Pancreas (tissue), 10 donors: ENCODE results near the gene NADK2. TPM values are rescaled to one million over a fixed set of nuclear protein-coding genes. Genes with fewer than 3 reads are reported as not detected.

ENCODE experiments used
- ATAC-seq, 4 donors: fragments of 200-7000 bp; cut with Tn5 transposase; one replicate each; pipeline versions ENCODE4 v1.8.0 to v1.9.1; 2020; ENCODE audit warnings: mild to moderate bottlenecking in 4 of 4, moderate library complexity in 4 of 4
- DNase-seq, 6 donors: peaks; one replicate each; pipeline ENCODE4 v3.0.0-alpha.2; 2020
- FAIRE-seq: peaks from 2 replicates; lab custom pipeline; 2012; peaks lifted over from hg19 to GRCh38; lab: Jason Lieb, UNC
- H3K27ac ChIP-seq, 4 donors: fragments of 200-600 bp; sonication (generic); 1 replicate in 3 of 4; 2 replicates in 1 of 4; pipeline versions ENCODE4 v1.5.0 to v1.8.0; 2020
- H3K27me3 ChIP-seq, 4 donors: fragments of 200-600 bp; one replicate each; pipeline ENCODE4 v1.8.0; 2021
- H3K36me3 ChIP-seq, 3 donors: fragments of 200-600 bp; sonication (generic) in 1 of 3; one replicate each; pipeline versions ENCODE4 v1.5.0 to v1.8.0; 2020 to 2021
- H3K4me1 ChIP-seq, 3 donors: fragments of 200-600 bp; one replicate each; pipeline ENCODE4 v1.8.0; 2021
- H3K4me3 ChIP-seq, 4 donors: fragments of 200-600 bp; sonication (generic) in 2 of 4; one replicate each; pipeline versions ENCODE4 v1.5.0 to v1.8.0; 2020 to 2021
- H3K9me3 ChIP-seq, 4 donors: fragments of 200-600 bp; one replicate each; pipeline ENCODE4 v1.8.0; 2021
- WGBS, 2 donors: extraction: QIAGEN DNeasy Blood & Tissue Kit; methylation state at CpG; one replicate each; pipeline ENCODE4 v1.1.7; 2013; 5-methylcytosine and 5-hydroxymethylcytosine counted together
- intact Hi-C, 3 donors: fragments of 100-400 bp; cut with DNase I; formaldehyde crosslinking; loops; one replicate each; pipeline versions ENCODE4 v1.11.1 to v1.14.2; 2022
- polyA plus RNA-seq, 2 donors: library from polyadenylated mRNA; stranded (reverse); fragments of 200-250 nt; gene quantifications; one replicate each; pipeline ENCODE4 v1.2.3, GENCODE V29; 2013
- total RNA-seq, 6 donors: library from RNA; stranded (reverse); fragmentation: NEBNext Ultra II Directional in 4 of 6; extraction: Animal tissue kit (Norgen Biotek cat#: 25700) in 4 of 6; gene quantifications; one replicate each; pipeline versions ENCODE4 v1.2.1 to v1.2.4, GENCODE V29; 2021 to 2023
- TF ChIP-seq, protein P1 (sequence below), 4 donors: fragments of 200-600 bp; sonication (generic) in 3 of 4; IDR thresholded peaks; one replicate each; pipeline versions ENCODE4 v1.5.0 to v1.8.0; 2021; ENCODE audit warnings: antibody characterized with exemption in 4 of 4
- donor health status: healthy with polysubstance abuse.
- donor health status: DM: no; HTN: no; CAD: no; lungs with moderate emphysema.
- donor health status: DM: no; HTN: no; CAD: no.
- donor health status: control.
- donor health status: control.
- donor health status: Bipolar disorder and iron deficiency.
- donor health status: DM: yes; HTN: yes; CAD: no.
- donor health status: DM: no; HTN: no; CAD: no.
- donor health status: DM: no; HTN: no; CAD: no.
- donor health status: DM: yes; HTN: yes; CAD: no.

Gene NADK2
- total and polyA plus RNA-seq, 8 donors: 8.6 to 34.1 (median 29.3) TPM

DNA sequence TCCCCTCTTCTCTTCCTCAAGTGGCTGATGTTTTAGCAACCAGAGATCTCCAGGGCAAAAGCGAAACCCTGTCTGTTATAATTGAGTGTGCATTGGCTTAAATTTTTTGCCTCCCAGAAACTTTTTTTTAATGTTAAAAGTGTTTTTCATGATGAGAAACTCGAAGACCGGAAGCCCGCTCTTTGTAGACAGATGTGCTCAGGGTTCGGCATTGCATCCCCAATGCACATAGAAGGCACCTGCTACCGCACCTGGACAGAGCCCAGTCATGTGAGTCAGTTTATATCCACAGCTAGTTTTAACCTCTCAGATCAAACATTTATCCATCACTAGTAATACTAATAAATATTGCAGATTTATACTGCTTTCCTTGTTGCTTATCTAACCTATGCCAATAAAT is 19.5 kb upstream of the NADK2 start:
- H3K27me3 ChIP-seq: no peaks in the 10 kb centered on the region
- 83 to 85% methylated on average over 6 of the region's 6 CpGs for WGBS, 2 donors
- TF ChIP-seq, protein P1, sequence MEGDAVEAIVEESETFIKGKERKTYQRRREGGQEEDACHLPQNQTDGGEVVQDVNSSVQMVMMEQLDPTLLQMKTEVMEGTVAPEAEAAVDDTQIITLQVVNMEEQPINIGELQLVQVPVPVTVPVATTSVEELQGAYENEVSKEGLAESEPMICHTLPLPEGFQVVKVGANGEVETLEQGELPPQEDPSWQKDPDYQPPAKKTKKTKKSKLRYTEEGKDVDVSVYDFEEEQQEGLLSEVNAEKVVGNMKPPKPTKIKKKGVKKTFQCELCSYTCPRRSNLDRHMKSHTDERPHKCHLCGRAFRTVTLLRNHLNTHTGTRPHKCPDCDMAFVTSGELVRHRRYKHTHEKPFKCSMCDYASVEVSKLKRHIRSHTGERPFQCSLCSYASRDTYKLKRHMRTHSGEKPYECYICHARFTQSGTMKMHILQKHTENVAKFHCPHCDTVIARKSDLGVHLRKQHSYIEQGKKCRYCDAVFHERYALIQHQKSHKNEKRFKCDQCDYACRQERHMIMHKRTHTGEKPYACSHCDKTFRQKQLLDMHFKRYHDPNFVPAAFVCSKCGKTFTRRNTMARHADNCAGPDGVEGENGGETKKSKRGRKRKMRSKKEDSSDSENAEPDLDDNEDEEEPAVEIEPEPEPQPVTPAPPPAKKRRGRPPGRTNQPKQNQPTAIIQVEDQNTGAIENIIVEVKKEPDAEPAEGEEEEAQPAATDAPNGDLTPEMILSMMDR (IDR thresholded peaks at IDR 0.05): no peak

DNA sequence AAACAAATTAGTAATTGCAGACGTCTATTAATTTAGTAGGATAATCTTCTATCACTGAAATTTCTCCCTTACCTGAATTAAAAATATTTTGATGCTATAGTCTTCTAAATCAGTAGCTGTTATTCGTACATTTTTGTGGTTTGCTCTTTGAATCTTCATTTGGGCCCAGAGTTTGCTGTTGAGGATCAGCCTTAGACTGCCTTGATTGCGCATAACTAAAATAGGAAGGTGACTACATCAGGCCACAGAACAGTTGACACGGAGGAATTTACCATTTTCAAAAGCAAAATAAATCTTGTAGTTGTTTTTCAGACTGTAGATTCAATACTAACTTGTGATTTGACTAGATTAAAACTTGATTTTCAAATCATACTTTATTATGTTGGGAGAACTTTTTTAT is 11.8 kb upstream of the NADK2 start:
- Histone ChIP-seq H3K4me1 (no peaks in the 10 kb centered on the region), H3K36me3 (no peaks in the 10 kb centered on the region), H3K4me3 (no peak overlapping the region), H3K27ac (no peak overlapping the region), H3K27me3 (no peaks in the 10 kb centered on the region), H3K9me3 (no peaks in the 10 kb centered on the region)
- TF ChIP-seq, protein P1 (IDR thresholded peaks at IDR 0.05): no peak
- FAIRE-seq: no peak
- no peak for DNase-seq
- no peak for ATAC-seq
- 67 to 74% methylated on average over 4 of the region's 4 CpGs for WGBS, 2 donors
- intact Hi-C loops: no loop called here

More for the DNA sequence above, 19.5 kb upstream of the NADK2 start:
- DNase-seq (no peak), ATAC-seq (no peak), FAIRE-seq (no peak)
- intact Hi-C loops: no loop called here
- H3K9me3 ChIP-seq: no peaks in the 10 kb centered on the region
- H3K4me3 ChIP-seq: no peak overlapping the region
- no peak overlapping the region for H3K27ac ChIP-seq
- H3K4me1 ChIP-seq: no peaks in the 10 kb centered on the region
- H3K36me3 ChIP-seq: no peaks in the 10 kb centered on the region

DNA sequence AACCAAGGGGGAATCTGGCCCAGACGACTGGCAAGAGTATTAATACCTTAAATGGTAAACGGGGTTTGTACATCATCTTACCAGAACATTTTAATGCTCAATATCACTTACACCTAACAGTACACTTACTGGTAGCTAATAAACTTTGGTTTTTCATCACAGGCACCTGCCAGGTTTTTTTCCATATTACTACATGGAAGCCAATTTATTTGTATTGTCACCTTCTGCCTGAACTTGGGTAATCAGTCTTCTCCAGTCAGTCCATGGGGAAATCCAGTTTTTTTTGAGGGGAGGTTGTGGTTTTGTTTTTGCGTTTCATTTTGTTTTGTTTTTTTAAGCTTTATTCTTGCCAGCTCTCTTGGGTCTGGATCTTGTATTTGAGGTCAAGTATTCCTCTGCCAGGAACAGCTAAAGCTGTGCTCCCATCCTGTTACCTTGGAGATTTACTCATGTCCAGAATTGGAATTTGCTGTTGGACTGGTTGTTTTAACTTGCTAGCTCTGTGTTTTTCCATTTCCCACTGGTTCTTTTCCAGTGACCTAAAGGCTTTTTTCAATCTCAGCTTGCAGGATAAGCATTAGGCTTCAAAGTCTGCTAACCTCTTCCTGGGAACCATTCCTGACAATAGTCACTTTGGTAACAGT is 11.1 kb upstream of the NADK2 start:
- H3K4me3 ChIP-seq: no peak overlapping the region
- no peak for ATAC-seq
- no peaks in the 10 kb centered on the region for H3K9me3 ChIP-seq
- H3K27ac ChIP-seq: no peak overlapping the region
- H3K36me3 ChIP-seq: no peaks in the 10 kb centered on the region
- intact Hi-C loops: no loop called here
- no peaks in the 10 kb centered on the region for H3K27me3 ChIP-seq
- DNase-seq: no peak
- WGBS, 2 donors: 78 to 79% methylated on average over 3 of the region's 3 CpGs
- no peaks in the 10 kb centered on the region for H3K4me1 ChIP-seq
- TF ChIP-seq, protein P1 (IDR thresholded peaks at IDR 0.05): no peak
- FAIRE-seq: no peak

DNA sequence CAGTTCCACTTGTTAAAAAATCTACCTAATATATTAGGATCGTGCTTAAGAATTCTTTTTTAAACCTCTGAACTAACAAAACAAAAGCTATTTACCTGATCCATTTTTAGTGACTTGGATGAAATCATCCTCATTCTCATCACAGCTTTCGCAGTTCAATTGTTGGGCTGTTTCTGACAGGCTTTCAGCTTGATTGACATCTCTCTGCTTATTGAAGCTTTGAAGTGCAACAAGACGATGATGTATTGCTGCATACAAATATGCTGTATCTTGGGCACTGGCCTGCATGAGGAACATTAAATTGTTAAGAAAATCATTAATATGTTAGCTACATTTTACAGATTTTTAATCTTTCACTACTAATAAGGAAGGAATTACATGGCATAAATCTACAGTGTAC is 9.5 kb upstream of the NADK2 start:
- DNase-seq (no peak), ATAC-seq (no peak), FAIRE-seq (no peak)
- H3K27ac ChIP-seq: no peak overlapping the region
- no peaks in the 10 kb centered on the region for H3K27me3 ChIP-seq
- no peaks in the 10 kb centered on the region for H3K36me3 ChIP-seq
- no peak overlapping the region for H3K4me3 ChIP-seq
- intact Hi-C loops: no loop called here
- H3K9me3 ChIP-seq: no peaks in the 10 kb centered on the region
- WGBS, 2 donors: 90 to 91% methylated on average over 3 of the region's 3 CpGs
- H3K4me1 ChIP-seq: no peaks in the 10 kb centered on the region
- TF ChIP-seq, protein P1 (IDR thresholded peaks at IDR 0.05): no peak

DNA sequence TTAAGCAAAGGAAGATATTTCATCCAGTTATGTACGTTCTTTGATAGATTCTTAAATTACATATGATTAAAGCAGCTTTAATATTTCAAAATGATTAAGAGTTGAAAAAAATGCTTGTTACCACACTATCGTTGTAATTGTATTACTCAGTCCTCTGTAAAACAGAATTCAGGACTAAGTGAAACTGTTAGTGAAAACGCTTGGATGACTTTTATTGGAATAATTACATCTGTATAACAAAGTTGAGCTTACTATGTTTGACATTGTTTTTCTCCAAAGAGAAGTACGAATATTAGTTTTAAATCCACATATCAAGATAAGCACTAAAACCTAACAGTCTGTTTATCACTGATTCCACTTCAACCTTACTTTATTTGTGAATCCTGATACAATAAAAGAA is 8.7 kb upstream of the NADK2 start:
- Histone ChIP-seq H3K9me3 (no peaks in the 10 kb centered on the region), H3K27me3 (no peaks in the 10 kb centered on the region), H3K27ac (no peak overlapping the region), H3K36me3 (no peaks in the 10 kb centered on the region), H3K4me3 (no peak overlapping the region), H3K4me1 (no peaks in the 10 kb centered on the region)
- intact Hi-C loops: no loop called here
- 67 to 72% methylated on average over 4 of the region's 4 CpGs for WGBS, 2 donors
- DNase-seq: no peak
- TF ChIP-seq, protein P1 (IDR thresholded peaks at IDR 0.05): no peak
- FAIRE-seq: peak; percentile 13
- ATAC-seq: no peak
